Pancreas (tissue), 10 donors: Measurements from ENCODE around the gene GMPPB. TPM values are rescaled to one million over a fixed set of nuclear protein-coding genes. Genes with fewer than 3 reads are reported as not detected.
A peak's percentile ranks its signal among the peaks of the same experiment; 100 is the strongest.

Source experiments
- ATAC-seq, 4 donors: fragments of 200-7000 bp; cut with Tn5 transposase; one replicate each; pipeline versions ENCODE4 v1.8.0 to v1.9.1; 2020; ENCODE audit warnings: mild to moderate bottlenecking in 4 of 4, moderate library complexity in 4 of 4
- DNase-seq, 6 donors: peaks; one replicate each; pipeline ENCODE4 v3.0.0-alpha.2; 2020
- FAIRE-seq: peaks from 2 replicates; lab custom pipeline; 2012; peaks lifted over from hg19 to GRCh38; lab: Jason Lieb, UNC
- H3K27ac ChIP-seq, 4 donors: fragments of 200-600 bp; sonication (generic); 1 replicate in 3 of 4; 2 replicates in 1 of 4; pipeline versions ENCODE4 v1.5.0 to v1.8.0; 2020
- H3K27me3 ChIP-seq, 4 donors: fragments of 200-600 bp; one replicate each; pipeline ENCODE4 v1.8.0; 2021
- H3K36me3 ChIP-seq, 3 donors: fragments of 200-600 bp; sonication (generic) in 1 of 3; one replicate each; pipeline versions ENCODE4 v1.5.0 to v1.8.0; 2020 to 2021
- H3K4me1 ChIP-seq, 3 donors: fragments of 200-600 bp; one replicate each; pipeline ENCODE4 v1.8.0; 2021
- H3K4me3 ChIP-seq, 4 donors: fragments of 200-600 bp; sonication (generic) in 2 of 4; one replicate each; pipeline versions ENCODE4 v1.5.0 to v1.8.0; 2020 to 2021
- H3K9me3 ChIP-seq, 4 donors: fragments of 200-600 bp; one replicate each; pipeline ENCODE4 v1.8.0; 2021
- CTCF ChIP-seq, 4 donors: fragments of 200-600 bp; sonication (generic) in 3 of 4; IDR thresholded peaks; one replicate each; pipeline versions ENCODE4 v1.5.0 to v1.8.0; 2021; ENCODE audit warnings: antibody characterized with exemption in 4 of 4
- WGBS, 2 donors: extraction: QIAGEN DNeasy Blood & Tissue Kit; methylation state at CpG; one replicate each; pipeline ENCODE4 v1.1.7; 2013; 5-methylcytosine and 5-hydroxymethylcytosine counted together
- intact Hi-C, 3 donors: fragments of 100-400 bp; cut with DNase I; formaldehyde crosslinking; loops; one replicate each; pipeline versions ENCODE4 v1.11.1 to v1.14.2; 2022
- polyA plus RNA-seq, 2 donors: library from polyadenylated mRNA; stranded (reverse); fragments of 200-250 nt; gene quantifications; one replicate each; pipeline ENCODE4 v1.2.3, GENCODE V29; 2013
- total RNA-seq, 6 donors: library from RNA; stranded (reverse); fragmentation: NEBNext Ultra II Directional in 4 of 6; extraction: Animal tissue kit (Norgen Biotek cat#: 25700) in 4 of 6; gene quantifications; one replicate each; pipeline versions ENCODE4 v1.2.1 to v1.2.4, GENCODE V29; 2021 to 2023
- donor health status: healthy with polysubstance abuse.
- donor health status: DM: no; HTN: no; CAD: no; lungs with moderate emphysema.
- donor health status: DM: no; HTN: no; CAD: no.
- donor health status: control.
- donor health status: control.
- donor health status: Bipolar disorder and iron deficiency.
- donor health status: DM: yes; HTN: yes; CAD: no.
- donor health status: DM: no; HTN: no; CAD: no.
- donor health status: DM: no; HTN: no; CAD: no.
- donor health status: DM: yes; HTN: yes; CAD: no.

GMPPB gene
- total and polyA plus RNA-seq, 8 donors: 22.4 to 46.7 (median 34.5) TPM

DNA sequence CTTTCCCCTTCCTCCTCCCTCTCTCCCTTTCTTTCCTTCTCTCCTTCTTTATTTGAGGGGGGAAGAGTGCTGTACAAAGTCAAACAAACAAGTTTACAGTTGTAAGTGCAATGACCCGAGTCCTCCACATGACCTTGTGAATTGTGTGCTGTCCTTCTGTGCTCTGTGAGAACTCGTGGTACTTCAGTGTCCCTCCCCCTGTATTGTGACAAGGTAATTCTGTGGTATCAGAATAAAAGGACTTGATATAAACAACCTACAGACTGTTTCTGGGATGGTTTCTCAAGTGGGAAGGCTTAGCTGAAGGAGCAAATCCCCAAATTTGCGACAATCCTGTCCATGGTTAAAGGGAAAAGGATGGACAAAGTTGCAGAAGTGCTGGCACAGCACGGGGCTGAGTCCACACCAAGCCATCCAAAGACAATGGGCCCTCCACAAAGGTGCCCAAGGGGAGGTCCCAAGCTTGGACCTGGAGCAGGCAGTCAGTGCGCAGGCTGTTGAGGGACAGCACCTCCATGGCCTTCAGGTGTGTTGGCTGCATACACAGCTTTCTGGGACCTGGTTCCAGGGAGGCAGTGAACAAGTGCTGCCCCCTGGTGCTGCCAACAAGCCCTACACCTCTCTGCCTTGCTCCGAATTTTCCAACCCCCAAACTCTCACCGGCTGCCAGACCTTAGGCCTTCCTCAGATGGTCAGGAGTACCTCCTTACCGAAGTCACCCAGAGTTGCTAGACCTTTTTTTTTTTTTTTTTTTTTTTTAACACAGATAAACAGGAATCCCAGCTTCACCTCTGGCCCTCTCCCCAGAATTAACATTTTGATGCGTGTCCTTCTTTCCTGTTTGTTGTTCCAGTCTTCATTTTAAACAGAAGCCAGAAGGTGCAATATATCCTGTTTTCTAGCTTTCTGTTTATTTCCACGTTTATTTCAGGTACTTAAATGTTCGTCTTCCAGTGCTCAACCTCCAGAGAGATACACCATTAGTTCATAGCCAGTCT is 52.2 kb downstream of the GMPPB start:
- 27 to 31% methylated on average over 11 of the region's 11 CpGs for WGBS, 2 donors
- ATAC-seq (peak; percentile 35 to 59 (median 56)), DNase-seq (peak in 5 of 6 donors; percentile 74 to 90 (median 83)), FAIRE-seq (no peak)
- Histone ChIP-seq H3K36me3 (peaks cover 0 to 6% (median 0%) of the 10 kb centered on the region in 3 donors), H3K4me1 (peaks cover 6 to 19% (median 10%) of the 10 kb centered on the region in 3 donors), H3K4me3 (no peak overlapping the region), H3K27ac (no peak overlapping the region), H3K27me3 (no peaks in the 10 kb centered on the region), H3K9me3 (no peaks in the 10 kb centered on the region)
- intact Hi-C loops: loop anchor here in 1 of 3 donors (5.0 kb wide), 1 partner anchor 134 kb away; no protein-coding TSS in a partner anchor
- peak; percentile 42 to 72 (median 64) for TF ChIP-seq CTCF (IDR thresholded peaks at IDR 0.05)

GRCh38 chr3:49670940-49671290 is 52.8 kb downstream of the GMPPB start:
- Histone ChIP-seq H3K27ac (no peak overlapping the region), H3K36me3 (no peaks in the 10 kb centered on the region), H3K4me3 (no peak overlapping the region), H3K4me1 (peaks cover 6 to 22% (median 10%) of the 10 kb centered on the region in 3 donors), H3K27me3 (no peaks in the 10 kb centered on the region), H3K9me3 (no peaks in the 10 kb centered on the region)
- no peak for FAIRE-seq
- no peak for TF ChIP-seq CTCF (IDR thresholded peaks at IDR 0.05)
- intact Hi-C loops: loop anchor here in 1 of 3 donors (5.0 kb wide), 1 partner anchor 134 kb away; no protein-coding TSS in a partner anchor
- no peak for DNase-seq
- no peak for ATAC-seq
- 67% methylated on average over 6 of the region's 6 CpGs for WGBS, 2 donors

Other genes with a start within 250 kb of the GMPPB start
- gene BSN, start 169.5 kb downstream of the GMPPB start, total RNA-seq: 1 to 10 TPM in 3 of 6 donors, under 1 TPM in 3; 0.56 to 1.2 (median 0.85) TPM
- gene BSN, start 169.5 kb downstream of the GMPPB start, polyA plus RNA-seq: 1 to 10 TPM in 1 of 2 donors, under 1 TPM in 1; 0.89 to 1.6 TPM
- gene APEH, start 49.6 kb downstream of the GMPPB start, total RNA-seq: 10 to 100 TPM; 41.2 to 57.3 (median 49.3) TPM
- 10 to 100 TPM; 26.1 to 39.3 TPM for gene APEH, start 49.6 kb downstream of the GMPPB start, polyA plus RNA-seq
- gene MST1, start 34.5 kb downstream of the GMPPB start, total RNA-seq: 10 to 100 TPM; 17.2 to 36.5 (median 21.6) TPM
- gene MST1, start 34.5 kb downstream of the GMPPB start, polyA plus RNA-seq: 100 to 1,000 TPM in 1 of 2 donors, 10 to 100 TPM in 1; 83.0 to 150 TPM
- 10 to 100 TPM; 13.5 to 27.6 (median 18.3) TPM for gene RNF123, start 34.4 kb downstream of the GMPPB start, total RNA-seq
- gene RNF123, start 34.4 kb downstream of the GMPPB start, polyA plus RNA-seq: 10 to 100 TPM; 21.8 to 24.3 TPM
- gene AMIGO3, start 4.3 kb downstream of the GMPPB start, total RNA-seq: not detected
- 1 to 10 TPM; 3.9 to 4.0 TPM for gene AMIGO3, start 4.3 kb downstream of the GMPPB start, polyA plus RNA-seq
- 10 to 100 TPM; 12.0 to 28.5 (median 17.1) TPM for gene IP6K1, start 62.6 kb upstream of the GMPPB start, total RNA-seq
- gene IP6K1, start 62.6 kb upstream of the GMPPB start, polyA plus RNA-seq: 10 to 100 TPM; 11.2 to 13.3 TPM
- not detected for gene CDHR4, start 75.9 kb upstream of the GMPPB start, total RNA-seq
- not detected for gene CDHR4, start 75.9 kb upstream of the GMPPB start, polyA plus RNA-seq
- gene INKA1, start 79.3 kb upstream of the GMPPB start, total RNA-seq: 1 to 10 TPM in 1 of 6 donors, under 1 TPM in 5; 0.55 to 1.4 (median 0.62) TPM
- 1 to 10 TPM; 1.6 to 2.0 TPM for gene INKA1, start 79.3 kb upstream of the GMPPB start, polyA plus RNA-seq
- 10 to 100 TPM; 17.7 to 63.9 (median 28.8) TPM for gene UBA7, start 90.0 kb upstream of the GMPPB start, total RNA-seq
- 10 to 100 TPM; 72.9 to 86.2 TPM for gene UBA7, start 90.0 kb upstream of the GMPPB start, polyA plus RNA-seq
- 1 to 10 TPM in 2 of 6 donors, under 1 TPM in 4; 0.79 to 2.5 (median 0.84) TPM for gene TRAIP, start 132.6 kb upstream of the GMPPB start, total RNA-seq
- 1 to 10 TPM; 1.4 to 2.3 TPM for gene TRAIP, start 132.6 kb upstream of the GMPPB start, polyA plus RNA-seq
- under 1 TPM in 2 of 6 donors, not detected in 4; 0.19 to 0.22 TPM for gene CAMKV, start 146.0 kb upstream of the GMPPB start, total RNA-seq
- under 1 TPM in 1 of 2 donors, not detected in 1; 0.42 TPM for gene CAMKV, start 146.0 kb upstream of the GMPPB start, polyA plus RNA-seq
- 10 to 100 TPM in 1 of 6 donors, 1 to 10 TPM in 5; 4.9 to 14.7 (median 6.4) TPM for gene MST1R, start 179.9 kb upstream of the GMPPB start, total RNA-seq
- 10 to 100 TPM in 1 of 2 donors, 1 to 10 TPM in 1; 9.6 to 12.4 TPM for gene MST1R, start 179.9 kb upstream of the GMPPB start, polyA plus RNA-seq
- 1 to 10 TPM; 2.3 to 5.4 (median 4.2) TPM for gene MON1A, start 205.9 kb upstream of the GMPPB start, total RNA-seq
- 1 to 10 TPM; 7.5 to 7.7 TPM for gene MON1A, start 205.9 kb upstream of the GMPPB start, polyA plus RNA-seq
- gene RBM6, start 216.2 kb upstream of the GMPPB start, total RNA-seq: 10 to 100 TPM; 24.9 to 64.1 (median 41.7) TPM
- gene RBM6, start 216.2 kb upstream of the GMPPB start, polyA plus RNA-seq: 100 to 1,000 TPM; 245 to 249 TPM